GM23338 (cell line): ENCODE data around the gene SCN7A. TPM values are rescaled to one million over a fixed set of nuclear protein-coding genes. Genes with fewer than 3 reads are reported as not detected.

Source experiments
- ATAC-seq: fragments of 200-7000 bp; cut with Tn5 transposase; 3 replicates; pipeline ENCODE4 v1.9.1; 2020
- DNase-seq: peaks from one replicate; pipeline ENCODE4 v3.0.0-alpha.2; 2015; ENCODE audit warnings: low spot score
- H2AFZ ChIP-seq: fragments of 200-600 bp; sonication (generic); 2 replicates; pipeline ENCODE4 v1.8.0; 2016; ENCODE audit warnings: antibody characterized with exemption, mild to moderate bottlenecking, moderate library complexity
- H3F3A ChIP-seq: fragments of 200-600 bp; sonication (generic); replicated peaks from 2 replicates; pipeline ENCODE4 v1.8.0; 2017; ENCODE audit warnings: antibody characterized with exemption, mixed run types, low read depth
- H3K27ac ChIP-seq: fragments of 200-600 bp; sonication (generic); 2 replicates; pipeline ENCODE4 v1.6.1; 2016; ENCODE audit warnings: low read depth
- H3K27me3 ChIP-seq: fragments of 200-600 bp; sonication (generic); 2 replicates; pipeline ENCODE4 v1.8.0; 2016; ENCODE audit warnings: mild to moderate bottlenecking, mixed run types, moderate library complexity; ENCODE audit not compliant: insufficient read depth
- H3K36me3 ChIP-seq: fragments of 200-600 bp; sonication (generic); 2 replicates; pipeline ENCODE4 v1.8.0; 2016; ENCODE audit warnings: mild to moderate bottlenecking; ENCODE audit not compliant: insufficient read depth
- H3K4me1 ChIP-seq: fragments of 200-600 bp; sonication (generic); 2 replicates; pipeline ENCODE4 v1.8.0; 2016; ENCODE audit warnings: mild to moderate bottlenecking, moderate library complexity; ENCODE audit not compliant: insufficient read depth
- H3K4me2 ChIP-seq: fragments of 200-600 bp; sonication (generic); 2 replicates; pipeline ENCODE4 v1.7.1; 2017; ENCODE audit warnings: mixed run types
- H3K4me3 ChIP-seq: fragments of 200-600 bp; sonication (generic); 2 replicates; pipeline ENCODE4 v1.6.1; 2016; ENCODE audit warnings: mixed run types
- H3K79me2 ChIP-seq: fragments of 200-600 bp; sonication (generic); replicated peaks from 2 replicates; pipeline ENCODE4 v1.8.0; 2017; ENCODE audit warnings: mild to moderate bottlenecking; ENCODE audit not compliant: insufficient read depth
- H3K9me2 ChIP-seq: fragments of 200-600 bp; sonication (generic); 2 replicates; pipeline ENCODE4 v1.8.0; 2017; ENCODE audit not compliant: insufficient read depth
- H4K20me1 ChIP-seq: fragments of 200-600 bp; sonication (generic); replicated peaks from 2 replicates; pipeline ENCODE4 v1.8.0; 2017; ENCODE audit warnings: mild to moderate bottlenecking; ENCODE audit not compliant: insufficient read depth
- H3K27ac Mint-ChIP-seq: 2 replicates; pipeline ENCODE4 v1.8.0; 2020; ENCODE audit warnings: inconsistent platforms, mild to moderate bottlenecking, moderate library complexity, mixed read lengths
- H3K27me3 Mint-ChIP-seq: 3 replicates; pipeline ENCODE4 v1.8.0; 2022; ENCODE audit warnings: low read depth, mild to moderate bottlenecking, moderate library complexity, mixed read lengths, inconsistent platforms; ENCODE audit not compliant: insufficient read depth, poor library complexity
- H3K36me3 Mint-ChIP-seq: 3 replicates; pipeline ENCODE4 v1.8.0; 2021; ENCODE audit warnings: low read depth, mild to moderate bottlenecking, inconsistent platforms, moderate library complexity, mixed read lengths
- H3K4me1 Mint-ChIP-seq: 3 replicates; pipeline ENCODE4 v1.8.0; 2020; ENCODE audit warnings: mild to moderate bottlenecking, inconsistent platforms, mixed read lengths
- H3K4me3 Mint-ChIP-seq: 3 replicates; pipeline ENCODE4 v1.8.0; 2021; ENCODE audit warnings: moderate library complexity, mild to moderate bottlenecking, inconsistent platforms, mixed read lengths
- H3K9me3 Mint-ChIP-seq: 3 replicates; pipeline ENCODE4 v1.8.0; 2020; ENCODE audit warnings: moderate library complexity, mild to moderate bottlenecking, inconsistent platforms, mixed read lengths
- CREB1 ChIP-seq: fragments of 250-450 bp; sonication (Bioruptor Pico); IDR thresholded peaks from 2 replicates; pipeline ENCODE4 v1.5.0; 2020; ENCODE audit warnings: low read depth, mild to moderate bottlenecking, moderate library complexity
- EZH2 ChIP-seq: fragments of 200-600 bp; sonication (generic); IDR thresholded peaks from one replicate; pipeline ENCODE4 v1.8.0; 2017; ENCODE audit warnings: antibody characterized with exemption, mild to moderate bottlenecking, low read depth; ENCODE audit not compliant: unreplicated experiment
- EZH2phosphoT487 ChIP-seq: fragments of 200-600 bp; sonication (generic); IDR thresholded peaks from one replicate; pipeline ENCODE4 v1.8.1; 2018; ENCODE audit warnings: antibody characterized with exemption; ENCODE audit not compliant: unreplicated experiment
- JUNB ChIP-seq: IDR thresholded peaks from one replicate; pipeline ENCODE4 v1.6.1; 2016; ENCODE audit warnings: antibody characterized with exemption; ENCODE audit not compliant: unreplicated experiment
- NANOG ChIP-seq: IDR thresholded peaks from 2 replicates; pipeline ENCODE4 v1.6.1; 2016; ENCODE audit warnings: antibody characterized with exemption, borderline replicate concordance
- POLR2AphosphoS5 ChIP-seq: IDR thresholded peaks from 2 replicates; pipeline ENCODE4 v1.6.1; 2016; ENCODE audit warnings: antibody characterized with exemption, low read depth
- STAT1 ChIP-seq: IDR thresholded peaks from one replicate; pipeline ENCODE4 v1.6.1; 2016; ENCODE audit warnings: antibody characterized with exemption; ENCODE audit not compliant: unreplicated experiment
- ZNF331 ChIP-seq: fragments of 250-450 bp; sonication (Bioruptor Pico); IDR thresholded peaks from 2 replicates; pipeline ENCODE4 v1.5.0; 2020; ENCODE audit warnings: low read depth, mild to moderate bottlenecking, moderate library complexity
- polyA plus RNA-seq: library from polyadenylated mRNA; unstranded; fragments of >200 nt; fragmentation: Nextera tagmentation; extraction: Ambion mirVana; gene quantifications from 2 replicates; pipeline ENCODE4 v1.2.1, GENCODE V29; 2016
- total RNA-seq: library from RNA; depleted of rRNA; stranded (reverse); fragments of >200 nt; shearing (Covaris generic); gene quantifications from 2 replicates; pipeline ENCODE4 v1.2.3, GENCODE V29; 2014
- TF ChIP-seq, protein P1 (sequence below): IDR thresholded peaks from 2 replicates; pipeline ENCODE4 v1.6.1; 2016; ENCODE audit warnings: antibody characterized with exemption
- TF ChIP-seq, protein P2 (sequence below), 2 experiments: fragments of 200-600 bp in 1 of 2; sonication (generic) in 1 of 2; conservative IDR thresholded peaks; 2 replicates each; pipeline versions ENCODE4 v1.5.1 to v1.6.1; 2016 to 2017; ENCODE audit warnings: antibody characterized with exemption in 2 of 2, low read depth in 2 of 2, mild to moderate bottlenecking in 2 of 2, moderate library complexity in 1 of 2
- TF ChIP-seq, protein P3 (sequence below): IDR thresholded peaks from one replicate; pipeline ENCODE4 v1.6.1; 2018; ENCODE audit warnings: antibody characterized with exemption; ENCODE audit not compliant: unreplicated experiment

Gene SCN7A
- total and polyA plus RNA-seq, 2 experiments from 2014 or later: 0.10 to 0.42 TPM

DNA sequence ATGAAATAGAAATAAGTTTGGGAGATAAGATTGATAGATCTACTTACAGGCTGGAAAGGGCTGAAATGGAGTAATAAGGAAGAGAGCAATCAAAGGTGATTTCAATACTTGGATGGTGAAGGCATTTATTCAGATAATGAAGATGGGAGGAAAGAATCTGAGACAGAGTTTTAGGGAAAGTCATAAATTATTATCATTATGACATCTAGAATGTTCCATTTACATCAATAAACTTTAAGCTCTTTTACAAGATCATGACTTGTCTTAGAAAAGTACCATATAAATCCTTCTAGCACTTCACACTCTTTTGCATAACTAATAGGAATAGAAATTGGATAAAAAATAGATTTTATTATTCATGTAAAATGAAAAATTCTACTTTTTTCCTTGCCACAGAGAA, 120.5 kb downstream of the SCN7A start:
- Histone ChIP-seq H4K20me1 (no peaks in the 10 kb centered on the region), H3F3A (no peaks in the 10 kb centered on the region), H3K4me1 (peaks cover 31% of the 10 kb centered on the region), H3K79me2 (no peaks in the 10 kb centered on the region), H3K4me2 (peak overlapping the region; percentile 72), H3K27me3 (no peaks in the 10 kb centered on the region), H3K36me3 (no peaks in the 10 kb centered on the region), H3K4me3 (0 out of 2 replicates have a peak overlapping the region, but pooled peaks have one; percentile 11), H3K27ac (no peak overlapping the region), H2AFZ (no peak overlapping the region), H3K9me2 (no peaks in the 10 kb centered on the region)
- H3K4me3 Mint-ChIP-seq: peak overlapping the region; percentile 9; the same call in 1 of the 3 replicates
- no peaks in the 10 kb centered on the region for H3K36me3 Mint-ChIP-seq
- ATAC-seq (no peak), DNase-seq (no peak)
- peaks cover 43% of the 10 kb centered on the region for H3K4me1 Mint-ChIP-seq
- TF ChIP-seq, protein P1, sequence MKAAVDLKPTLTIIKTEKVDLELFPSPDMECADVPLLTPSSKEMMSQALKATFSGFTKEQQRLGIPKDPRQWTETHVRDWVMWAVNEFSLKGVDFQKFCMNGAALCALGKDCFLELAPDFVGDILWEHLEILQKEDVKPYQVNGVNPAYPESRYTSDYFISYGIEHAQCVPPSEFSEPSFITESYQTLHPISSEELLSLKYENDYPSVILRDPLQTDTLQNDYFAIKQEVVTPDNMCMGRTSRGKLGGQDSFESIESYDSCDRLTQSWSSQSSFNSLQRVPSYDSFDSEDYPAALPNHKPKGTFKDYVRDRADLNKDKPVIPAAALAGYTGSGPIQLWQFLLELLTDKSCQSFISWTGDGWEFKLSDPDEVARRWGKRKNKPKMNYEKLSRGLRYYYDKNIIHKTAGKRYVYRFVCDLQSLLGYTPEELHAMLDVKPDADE: no peak
- TF ChIP-seq EZH2phosphoT487: no peak
- TF ChIP-seq POLR2AphosphoS5: no peak
- TF ChIP-seq JUNB: no peak
- TF ChIP-seq, protein P2, sequence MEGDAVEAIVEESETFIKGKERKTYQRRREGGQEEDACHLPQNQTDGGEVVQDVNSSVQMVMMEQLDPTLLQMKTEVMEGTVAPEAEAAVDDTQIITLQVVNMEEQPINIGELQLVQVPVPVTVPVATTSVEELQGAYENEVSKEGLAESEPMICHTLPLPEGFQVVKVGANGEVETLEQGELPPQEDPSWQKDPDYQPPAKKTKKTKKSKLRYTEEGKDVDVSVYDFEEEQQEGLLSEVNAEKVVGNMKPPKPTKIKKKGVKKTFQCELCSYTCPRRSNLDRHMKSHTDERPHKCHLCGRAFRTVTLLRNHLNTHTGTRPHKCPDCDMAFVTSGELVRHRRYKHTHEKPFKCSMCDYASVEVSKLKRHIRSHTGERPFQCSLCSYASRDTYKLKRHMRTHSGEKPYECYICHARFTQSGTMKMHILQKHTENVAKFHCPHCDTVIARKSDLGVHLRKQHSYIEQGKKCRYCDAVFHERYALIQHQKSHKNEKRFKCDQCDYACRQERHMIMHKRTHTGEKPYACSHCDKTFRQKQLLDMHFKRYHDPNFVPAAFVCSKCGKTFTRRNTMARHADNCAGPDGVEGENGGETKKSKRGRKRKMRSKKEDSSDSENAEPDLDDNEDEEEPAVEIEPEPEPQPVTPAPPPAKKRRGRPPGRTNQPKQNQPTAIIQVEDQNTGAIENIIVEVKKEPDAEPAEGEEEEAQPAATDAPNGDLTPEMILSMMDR (conservative IDR thresholded peaks at IDR 0.05; ENCODE audit: low read depth in 2 of 2): no peak
- TF ChIP-seq CREB1 (CRISPR knock-in tag): no peak
- no peak for TF ChIP-seq EZH2
- no peak for TF ChIP-seq NANOG
- no peak for TF ChIP-seq STAT1
- TF ChIP-seq ZNF331 (CRISPR knock-in tag): no peak
- TF ChIP-seq, protein P3, sequence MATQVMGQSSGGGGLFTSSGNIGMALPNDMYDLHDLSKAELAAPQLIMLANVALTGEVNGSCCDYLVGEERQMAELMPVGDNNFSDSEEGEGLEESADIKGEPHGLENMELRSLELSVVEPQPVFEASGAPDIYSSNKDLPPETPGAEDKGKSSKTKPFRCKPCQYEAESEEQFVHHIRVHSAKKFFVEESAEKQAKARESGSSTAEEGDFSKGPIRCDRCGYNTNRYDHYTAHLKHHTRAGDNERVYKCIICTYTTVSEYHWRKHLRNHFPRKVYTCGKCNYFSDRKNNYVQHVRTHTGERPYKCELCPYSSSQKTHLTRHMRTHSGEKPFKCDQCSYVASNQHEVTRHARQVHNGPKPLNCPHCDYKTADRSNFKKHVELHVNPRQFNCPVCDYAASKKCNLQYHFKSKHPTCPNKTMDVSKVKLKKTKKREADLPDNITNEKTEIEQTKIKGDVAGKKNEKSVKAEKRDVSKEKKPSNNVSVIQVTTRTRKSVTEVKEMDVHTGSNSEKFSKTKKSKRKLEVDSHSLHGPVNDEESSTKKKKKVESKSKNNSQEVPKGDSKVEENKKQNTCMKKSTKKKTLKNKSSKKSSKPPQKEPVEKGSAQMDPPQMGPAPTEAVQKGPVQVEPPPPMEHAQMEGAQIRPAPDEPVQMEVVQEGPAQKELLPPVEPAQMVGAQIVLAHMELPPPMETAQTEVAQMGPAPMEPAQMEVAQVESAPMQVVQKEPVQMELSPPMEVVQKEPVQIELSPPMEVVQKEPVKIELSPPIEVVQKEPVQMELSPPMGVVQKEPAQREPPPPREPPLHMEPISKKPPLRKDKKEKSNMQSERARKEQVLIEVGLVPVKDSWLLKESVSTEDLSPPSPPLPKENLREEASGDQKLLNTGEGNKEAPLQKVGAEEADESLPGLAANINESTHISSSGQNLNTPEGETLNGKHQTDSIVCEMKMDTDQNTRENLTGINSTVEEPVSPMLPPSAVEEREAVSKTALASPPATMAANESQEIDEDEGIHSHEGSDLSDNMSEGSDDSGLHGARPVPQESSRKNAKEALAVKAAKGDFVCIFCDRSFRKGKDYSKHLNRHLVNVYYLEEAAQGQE: no peak
- H3K27me3 Mint-ChIP-seq: peaks cover 3% of the 10 kb centered on the region
- H3K9me3 Mint-ChIP-seq: no peaks in the 10 kb centered on the region
- peak overlapping the region; percentile 8 for H3K27ac Mint-ChIP-seq
